ENCODE data around the gene THAP6. TPM values are rescaled to one million over a fixed set of nuclear protein-coding genes. Genes with fewer than 3 reads are reported as not detected.

The THAP6 gene
- total RNA-seq, 4 donors from 2014 or later: 9.2 to 30.7 (median 12.5) TPM

- ATAC-seq (ENCODE audit: low FRiP score) (peak; percentile 85), DNase-seq (ENCODE audit: low spot score) (no peak)
- TF ChIP-seq CTCF (IDR thresholded peaks at IDR 0.05): no peak
These were observed 19.7 kb upstream of the THAP6 start for GRCh38 chr4:75494563-75494962.

- no peak for ATAC-seq (ENCODE audit: low FRiP score)
- DNase-seq (ENCODE audit: low spot score): no peak
- no peak for TF ChIP-seq CTCF (IDR thresholded peaks at IDR 0.05)
These were observed 18.8 kb upstream of the THAP6 start for GRCh38 chr4:75495476-75495875.

- ATAC-seq (ENCODE audit: low FRiP score): no peak
- no peak for DNase-seq (ENCODE audit: low spot score)
These were observed 17.9 kb upstream of the THAP6 start for GRCh38 chr4:75496406-75496805.

GRCh38 chr4:75497133-75497532 lies 17.1 kb upstream of the THAP6 start:
- no peak for TF ChIP-seq CTCF (IDR thresholded peaks at IDR 0.05)
- no peak for DNase-seq (ENCODE audit: low spot score)

More at GRCh38 chr4:75496406-75496805, 17.9 kb upstream of the THAP6 start:
- TF ChIP-seq CTCF (IDR thresholded peaks at IDR 0.05): no peak

GRCh38 chr4:75498041-75498440 lies 16.2 kb upstream of the THAP6 start:
- DNase-seq (ENCODE audit: low spot score) (no peak), ATAC-seq (ENCODE audit: low FRiP score) (no peak)
- no peak for TF ChIP-seq CTCF (IDR thresholded peaks at IDR 0.05)

More at GRCh38 chr4:75497133-75497532, 17.1 kb upstream of the THAP6 start:
- no peak for ATAC-seq (ENCODE audit: low FRiP score)

- no peak for DNase-seq (ENCODE audit: low spot score)
- no peak for ATAC-seq (ENCODE audit: low FRiP score)
- TF ChIP-seq CTCF (IDR thresholded peaks at IDR 0.05): no peak
These were observed 14.4 kb upstream of the THAP6 start for GRCh38 chr4:75499900-75500299.

GRCh38 chr4:75502671-75503070 lies 11.6 kb upstream of the THAP6 start:
- TF ChIP-seq CTCF (IDR thresholded peaks at IDR 0.05): no peak
- ATAC-seq (ENCODE audit: low FRiP score) (no peak), DNase-seq (ENCODE audit: low spot score) (no peak)
